ENCODE measurements around the gene C1orf159. TPM values are rescaled to one million over a fixed set of nuclear protein-coding genes. Genes with fewer than 3 reads are reported as not detected.

Gene C1orf159
- polyA plus RNA-seq, 1 donor from 2014 or later, result 31.5 TPM

GRCh38 chr1:1065265-1065939 lies 50.5 kb downstream of the C1orf159 start:
- H2AFZ ChIP-seq (ENCODE audit: low read depth, low read length), result no peak overlapping the region
- no peaks in the 10 kb centered on the region for H3K79me2 ChIP-seq (replicated peaks; ENCODE audit: insufficient read depth, low read length)
- H3K27me3 ChIP-seq (ENCODE audit: insufficient read depth, low read depth, low read length), result peaks cover 2% of the 10 kb centered on the region
- no peak overlapping the region for H3K9ac ChIP-seq (ENCODE audit: low read length)
- no peaks in the 10 kb centered on the region for H4K20me1 ChIP-seq (ENCODE audit: insufficient read depth)
- no peak overlapping the region for H3K27ac ChIP-seq (ENCODE audit: low read length)
- H3K36me3 ChIP-seq (ENCODE audit: insufficient read depth, low read length), result no peaks in the 10 kb centered on the region
- no peaks in the 10 kb centered on the region for H3K9me2 ChIP-seq (ENCODE audit: insufficient read depth, low read length)
- H3K9me3 ChIP-seq (ENCODE audit: low read length), result no peaks in the 10 kb centered on the region
- no peak overlapping the region for H3K4me3 ChIP-seq (ENCODE audit: low read length)
- H3K4me2 ChIP-seq (ENCODE audit: low read length), result no peak overlapping the region
- TF ChIP-seq SMC3 (conservative IDR thresholded peaks at IDR 0.05; ENCODE audit: poor library complexity) (no peak), EZH2 (IDR thresholded peaks at IDR 0.05; ENCODE audit: borderline replicate concordance, insufficient read depth, low read length, poor library complexity, severe bottlenecking) (no peak), EP300 (conservative IDR thresholded peaks at IDR 0.05; ENCODE audit: poor library complexity, severe bottlenecking) (no peak), RAD21 (conservative IDR thresholded peaks at IDR 0.05) (no peak), CTCF (IDR thresholded peaks at IDR 0.05; ENCODE audit: poor library complexity, severe bottlenecking) (no peak), POLR2AphosphoS5 (IDR thresholded peaks at IDR 0.05) (no peak), MXI1 (conservative IDR thresholded peaks at IDR 0.05; ENCODE audit: poor library complexity, severe bottlenecking) (no peak), TAF1 (IDR thresholded peaks at IDR 0.05; ENCODE audit: low read depth) (no peak), REST (IDR thresholded peaks at IDR 0.05; ENCODE audit: borderline replicate concordance) (no peak)
- H3F3A ChIP-seq (ENCODE audit: insufficient read depth, low read length, poor library complexity, severe bottlenecking), result no peaks in the 10 kb centered on the region

- TF ChIP-seq RAD21 (conservative IDR thresholded peaks at IDR 0.05) (peak; percentile 58), MXI1 (conservative IDR thresholded peaks at IDR 0.05; ENCODE audit: poor library complexity, severe bottlenecking) (no peak), POLR2AphosphoS5 (IDR thresholded peaks at IDR 0.05) (no peak), SMC3 (conservative IDR thresholded peaks at IDR 0.05; ENCODE audit: poor library complexity) (no peak), EZH2 (IDR thresholded peaks at IDR 0.05; ENCODE audit: borderline replicate concordance, insufficient read depth, low read length, poor library complexity, severe bottlenecking) (no peak), REST (IDR thresholded peaks at IDR 0.05; ENCODE audit: borderline replicate concordance) (no peak), TAF1 (IDR thresholded peaks at IDR 0.05; ENCODE audit: low read depth) (no peak), CTCF (IDR thresholded peaks at IDR 0.05; ENCODE audit: poor library complexity, severe bottlenecking) (peak; percentile 74), EP300 (conservative IDR thresholded peaks at IDR 0.05; ENCODE audit: poor library complexity, severe bottlenecking) (no peak)
- Histone ChIP-seq H3K9me3 (ENCODE audit: low read length) (no peaks in the 10 kb centered on the region), H3K9ac (ENCODE audit: low read length) (no peak overlapping the region), H3K79me2 (replicated peaks; ENCODE audit: insufficient read depth, low read length) (no peaks in the 10 kb centered on the region), H2AFZ (ENCODE audit: low read depth, low read length) (no peak overlapping the region), H3F3A (ENCODE audit: insufficient read depth, low read length, poor library complexity, severe bottlenecking) (no peaks in the 10 kb centered on the region), H4K20me1 (ENCODE audit: insufficient read depth) (no peaks in the 10 kb centered on the region), H3K9me2 (ENCODE audit: insufficient read depth, low read length) (no peaks in the 10 kb centered on the region), H3K4me2 (ENCODE audit: low read length) (no peak overlapping the region), H3K36me3 (ENCODE audit: insufficient read depth, low read length) (no peaks in the 10 kb centered on the region), H3K27me3 (ENCODE audit: insufficient read depth, low read depth, low read length) (peaks cover 11% of the 10 kb centered on the region), H3K27ac (ENCODE audit: low read length) (no peak overlapping the region), H3K4me3 (ENCODE audit: low read length) (no peak overlapping the region)
Observed at GRCh38 chr1:1063945-1064831, 51.7 kb downstream of the C1orf159 start.

Measured in neural cell (in vitro differentiated cells).